HG03460 (cell line): Measurements from ENCODE around the gene CDRT15.
"Not testable (repeated sequence)": the region's sequence is repeated elsewhere in the genome, so short reads cannot be mapped to it uniquely, and the experiment has no call there.

Experiments
- ATAC-seq: cut with Tn5 transposase; IDR thresholded peaks from one replicate; pipeline ENCODE4 v1.9.1; 2021; ENCODE audit not compliant: unreplicated experiment

CDRT15 gene

DNA sequence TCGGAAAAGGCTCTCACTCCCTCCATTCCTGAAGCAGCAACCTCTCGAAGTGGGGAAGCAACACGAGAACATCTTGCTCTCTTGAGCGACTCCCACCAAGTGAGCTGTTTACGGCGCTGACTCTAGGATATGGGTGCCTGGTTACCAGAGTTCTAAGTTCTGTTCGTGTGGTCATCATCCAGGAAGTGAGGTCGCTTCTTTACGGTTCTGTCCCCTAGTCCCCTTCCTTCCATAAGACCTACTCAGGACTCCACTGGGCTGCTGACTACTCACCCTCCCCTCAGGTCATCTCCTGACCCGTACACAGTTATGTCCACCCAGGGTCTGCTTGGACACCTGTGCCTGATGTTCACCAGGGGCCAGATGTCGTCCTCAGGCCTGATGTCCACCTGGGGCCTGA lies at the start of gene CDRT15:
CDRT15 (minus strand) TSS at position 101 of the 400 bp plus-strand sequence; CDS start at position 72, 29 bp downstream.
- not testable (repeated sequence) for ATAC-seq

DNA sequence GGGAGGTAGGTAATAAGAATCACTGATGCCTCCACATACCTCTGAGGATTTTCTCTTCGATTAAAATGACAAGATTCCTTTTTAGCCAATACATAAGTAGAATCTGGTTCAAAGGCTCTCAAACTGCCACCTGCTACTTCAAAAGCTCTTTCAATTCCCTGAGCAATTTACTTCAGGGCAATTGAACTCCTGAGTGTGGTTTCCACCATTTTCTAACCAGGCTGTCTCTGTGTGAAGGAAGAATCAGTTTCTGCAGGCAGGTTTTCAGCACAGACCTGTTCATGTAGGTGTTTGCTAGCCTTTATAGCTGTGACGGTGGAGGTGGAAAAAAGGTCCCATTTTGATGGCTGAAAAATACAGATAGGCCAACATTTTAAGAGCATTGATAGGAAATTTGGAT lies 46.1 kb upstream of the CDRT15 start:
- no peak for ATAC-seq

DNA sequence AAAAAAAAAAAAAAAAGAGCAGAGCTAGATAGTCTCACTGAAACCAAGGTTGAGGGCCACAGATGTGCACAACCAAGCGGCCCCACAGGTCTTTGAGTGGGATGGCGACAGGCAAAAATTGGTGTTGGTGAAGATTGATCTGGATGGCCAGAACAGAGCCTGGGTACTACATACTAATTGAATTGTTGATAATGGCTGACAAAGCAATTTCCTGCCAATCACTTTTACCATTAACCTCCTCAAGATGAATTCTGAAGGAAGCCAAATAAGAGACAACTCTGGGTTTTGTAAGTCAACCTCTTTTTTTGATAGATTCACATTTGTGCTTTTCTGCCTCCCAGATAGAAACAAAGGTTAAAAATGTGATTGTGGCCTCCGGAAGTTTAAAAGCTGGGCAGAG lies 44.9 kb upstream of the CDRT15 start:
- ATAC-seq: no peak

DNA sequence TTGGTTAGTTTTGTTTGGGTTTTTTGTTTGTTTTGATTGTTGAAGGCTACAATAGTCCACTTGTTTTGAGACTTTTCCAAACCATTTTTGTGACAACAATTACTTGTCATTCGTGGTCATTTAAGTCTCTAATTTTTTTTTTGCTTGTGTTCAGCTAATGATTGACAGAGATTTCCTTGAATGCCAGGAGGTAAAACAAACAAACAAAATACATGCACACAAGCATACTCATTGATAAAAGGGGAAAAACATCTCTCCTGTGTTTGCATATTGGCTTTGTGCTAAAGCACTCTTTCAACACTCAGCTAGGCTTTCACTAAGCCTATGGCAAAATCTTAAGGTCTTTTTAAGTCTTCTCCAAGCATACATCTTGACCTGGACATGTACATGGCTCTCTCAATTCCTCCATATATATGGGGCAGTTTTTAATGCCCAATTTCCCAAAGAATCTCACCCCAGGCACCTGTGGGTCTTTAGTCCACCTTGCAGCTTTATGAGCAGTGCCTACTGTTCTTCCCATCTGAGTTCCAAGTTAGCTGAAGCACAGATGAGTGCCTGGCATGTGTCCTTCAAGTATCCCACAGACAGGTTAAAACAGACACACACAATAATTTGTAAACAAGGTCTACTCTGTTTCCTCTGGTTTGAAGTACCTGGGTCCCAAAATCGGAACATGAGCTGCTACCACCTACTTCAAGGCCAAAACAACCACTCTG lies 40.0 kb upstream of the CDRT15 start:
- no peak for ATAC-seq

DNA sequence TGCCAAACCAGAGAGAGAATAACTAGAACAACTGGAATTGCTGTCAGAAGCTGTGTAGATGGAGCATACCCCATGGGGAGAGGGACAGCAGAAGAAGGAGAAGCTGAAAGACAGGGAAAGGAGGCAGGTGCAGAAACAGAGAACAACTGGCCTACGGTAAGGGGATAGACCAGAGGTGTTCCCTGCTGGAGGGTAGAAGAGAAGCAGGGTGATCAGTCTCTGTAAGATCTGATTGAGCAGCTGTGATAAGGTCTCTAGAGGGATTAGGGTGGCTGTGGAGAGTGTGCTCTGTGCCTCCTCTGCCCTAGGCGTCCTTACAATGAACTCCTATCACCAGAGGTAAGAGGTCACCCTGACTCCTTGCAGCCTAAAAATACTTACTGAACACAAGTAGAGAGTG lies 33.8 kb upstream of the CDRT15 start:
- ATAC-seq: no peak

DNA sequence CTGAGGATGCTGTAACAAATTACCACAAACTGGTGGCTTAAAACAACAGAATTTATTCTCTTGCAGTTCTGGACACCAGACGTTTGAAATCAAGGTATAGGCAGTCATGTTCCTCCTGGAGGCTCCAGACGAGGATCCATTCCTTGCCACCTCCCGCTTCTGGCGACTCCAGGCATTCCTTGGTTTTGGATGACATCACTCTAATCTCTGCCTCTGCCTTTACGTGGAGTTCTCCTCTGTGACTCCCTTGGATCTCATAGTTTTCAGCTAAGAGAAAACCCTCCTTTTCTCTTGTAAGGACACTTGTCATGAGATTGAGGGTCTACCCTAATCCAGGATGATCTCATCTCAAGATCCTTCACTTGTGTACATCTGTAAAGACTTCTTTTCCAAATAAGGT lies 32.8 kb upstream of the CDRT15 start:
- ATAC-seq: no peak

DNA sequence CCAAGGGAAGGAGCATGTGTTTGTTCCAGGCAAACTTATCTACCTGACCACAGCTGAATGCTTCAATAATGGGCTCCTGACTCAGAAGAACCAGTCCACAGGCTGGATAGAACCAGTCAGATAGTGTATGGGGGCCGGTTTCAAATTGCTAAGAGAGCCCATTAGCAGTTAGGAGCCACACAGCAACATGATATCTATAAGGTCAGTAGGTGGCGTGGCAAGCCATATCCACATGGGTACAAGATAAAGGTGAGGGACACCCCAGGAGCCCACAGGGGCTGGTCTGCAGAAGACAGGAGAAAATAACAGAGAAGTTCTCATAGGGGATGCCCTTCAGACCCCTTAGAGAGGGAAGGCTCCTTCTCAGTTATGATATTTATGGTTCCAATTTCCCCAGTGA lies 31.6 kb upstream of the CDRT15 start:
- ATAC-seq: no peak

DNA sequence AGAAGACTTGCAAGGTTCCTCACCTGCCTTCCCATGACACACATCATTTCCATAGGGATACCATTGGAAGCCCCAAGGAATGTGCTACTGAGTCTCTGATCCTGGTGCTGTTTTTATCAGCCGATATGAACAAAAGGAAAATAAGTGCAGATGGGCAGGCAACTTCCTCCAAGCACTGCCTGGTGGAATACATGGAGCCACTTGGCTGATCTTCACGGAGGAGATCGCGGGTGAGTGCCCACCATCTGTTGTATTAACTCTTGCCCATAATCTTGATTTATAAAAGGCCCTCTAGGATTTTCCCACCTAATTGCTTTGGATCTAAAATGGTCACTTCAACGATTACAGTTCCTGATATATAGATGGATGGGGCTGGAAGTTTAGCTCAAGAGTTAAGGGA lies 24.7 kb upstream of the CDRT15 start:
- no peak for ATAC-seq

DNA sequence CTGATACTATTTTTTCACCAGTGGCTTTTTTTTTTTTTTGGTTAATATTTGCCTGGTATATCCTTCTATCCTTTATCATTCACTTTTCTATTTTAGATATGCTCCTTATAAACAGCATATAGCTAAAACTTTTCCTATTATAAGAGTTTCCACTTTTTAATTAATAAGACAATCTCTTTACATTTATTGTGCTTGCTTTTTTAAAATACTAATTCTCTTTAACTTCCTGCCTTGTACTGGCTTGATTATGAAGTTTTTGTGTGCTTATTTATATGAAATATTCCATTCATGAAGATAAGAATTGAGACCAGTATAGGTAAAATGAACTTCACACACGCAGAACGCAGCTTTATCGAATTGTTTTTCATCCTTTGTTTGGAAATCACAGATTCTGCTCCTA lies 9.0 kb upstream of the CDRT15 start:
- ATAC-seq: no peak

DNA sequence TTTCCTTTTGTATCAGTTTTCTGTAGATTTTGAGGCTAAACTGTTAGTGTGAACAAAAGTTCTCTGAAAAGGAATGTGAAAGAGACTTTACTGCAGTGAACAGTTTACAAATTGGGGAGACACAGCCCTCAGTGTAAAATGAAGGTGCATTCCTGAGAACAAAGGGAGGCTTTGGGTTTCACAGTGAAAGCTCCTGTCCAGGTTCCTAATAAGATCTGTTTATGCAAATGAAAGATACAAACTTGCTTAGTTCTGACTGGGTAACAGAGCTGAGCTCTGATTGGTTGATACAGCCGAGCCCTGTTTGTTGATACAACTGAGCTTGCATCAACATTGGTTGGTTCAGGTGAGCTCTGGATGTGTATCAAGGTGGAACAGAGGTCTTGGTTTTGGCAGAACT lies 8.3 kb upstream of the CDRT15 start:
- ATAC-seq: no peak

DNA sequence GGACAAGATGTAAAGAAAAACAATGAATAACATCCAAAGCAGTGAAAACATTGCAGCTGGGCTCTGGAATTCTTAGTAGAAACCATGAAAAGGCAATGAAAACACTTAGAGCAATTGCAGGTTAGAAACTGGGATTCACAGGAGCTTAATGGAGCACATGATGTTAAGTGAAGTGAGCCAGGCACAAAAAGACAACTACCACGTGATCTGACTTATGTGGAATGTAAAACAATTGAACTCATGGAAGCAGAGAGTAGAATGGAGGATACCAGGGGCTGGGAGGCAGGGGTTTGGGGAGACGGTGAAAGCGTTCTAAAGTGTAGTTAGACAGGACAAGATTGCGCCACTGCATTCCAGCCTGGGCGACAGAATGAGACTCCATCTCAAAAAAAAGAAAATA lies 2.6 kb upstream of the CDRT15 start:
- not testable (repeated sequence) for ATAC-seq

DNA sequence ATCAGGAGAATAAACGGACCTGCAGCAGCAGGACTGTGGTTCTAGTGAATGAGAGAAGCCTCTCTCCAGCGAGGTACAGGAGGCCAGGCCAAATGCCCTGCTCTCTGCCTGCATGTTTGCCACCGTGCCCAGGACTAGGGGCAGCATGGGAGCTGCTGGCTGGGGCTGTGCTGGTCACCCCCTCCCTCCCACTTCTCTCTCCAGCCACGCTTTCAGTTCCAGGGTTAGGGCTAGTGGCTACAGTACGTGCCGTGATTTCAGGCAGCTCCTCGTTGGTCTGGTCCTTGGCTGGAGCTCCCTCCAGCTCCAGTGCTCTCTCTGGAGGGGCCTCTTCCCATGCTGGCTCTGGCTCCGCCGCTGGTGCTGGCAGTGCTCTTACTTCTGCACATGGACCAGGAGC lies 630 bp downstream of the CDRT15 start:
- not testable (repeated sequence) for ATAC-seq

DNA sequence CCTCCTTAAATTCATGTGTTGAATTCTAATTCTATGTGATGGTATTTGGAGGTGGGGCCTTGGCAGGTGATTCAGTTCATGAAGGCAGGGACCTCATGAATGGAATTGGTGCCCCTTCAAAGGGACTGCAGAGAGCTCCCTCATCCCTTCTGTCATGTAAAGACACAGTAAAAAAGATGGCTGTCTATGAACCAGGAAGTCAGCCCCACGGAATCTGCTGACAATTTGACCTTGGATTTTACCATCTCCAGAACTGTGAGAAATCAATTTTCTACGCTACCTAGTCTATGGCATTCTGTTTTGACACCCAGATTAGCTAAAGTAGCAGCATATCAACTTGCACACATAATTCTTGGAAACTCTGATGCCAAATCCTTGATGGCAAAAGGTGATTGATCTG lies 1.6 kb downstream of the CDRT15 start:
- not testable (repeated sequence) for ATAC-seq

DNA sequence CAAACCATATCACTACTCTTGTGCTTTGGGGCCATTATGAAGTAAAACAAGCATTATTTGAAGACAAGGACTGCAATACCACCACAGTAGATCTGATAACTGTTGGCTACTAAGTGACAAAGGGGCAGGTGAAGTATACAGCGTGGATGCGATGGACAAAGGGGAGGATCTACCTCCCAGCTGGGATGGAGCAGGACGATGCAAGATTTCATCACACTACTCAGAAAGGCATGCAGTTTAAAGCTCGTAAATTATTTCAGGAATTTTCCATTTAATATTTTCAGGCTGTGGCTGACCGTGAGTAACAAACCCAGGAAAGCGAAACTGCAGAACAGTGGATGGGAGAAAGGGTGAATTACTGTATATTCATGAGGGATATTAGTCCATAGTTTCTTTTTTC lies 5.5 kb downstream of the CDRT15 start:
- ATAC-seq: not testable (repeated sequence)

DNA sequence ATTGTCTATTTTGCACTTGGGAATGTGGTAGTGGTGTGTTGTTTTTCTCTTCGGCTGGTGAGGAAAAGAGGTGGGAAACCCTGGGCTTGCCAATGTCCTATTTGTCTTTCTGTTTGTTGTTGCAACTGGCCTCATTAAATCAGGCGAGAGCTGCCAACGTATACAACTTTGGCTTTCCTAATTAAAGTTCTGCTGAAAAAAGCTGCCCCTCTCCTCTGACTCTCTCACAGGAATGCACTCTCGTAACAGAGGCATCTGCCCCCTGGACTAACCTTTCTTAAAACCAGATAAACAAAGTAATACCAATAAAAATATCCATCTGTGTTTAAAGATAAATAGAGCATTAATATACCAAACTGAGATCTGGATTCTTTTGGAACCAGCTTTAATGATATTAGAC lies 7.8 kb downstream of the CDRT15 start:
- ATAC-seq: no peak

DNA sequence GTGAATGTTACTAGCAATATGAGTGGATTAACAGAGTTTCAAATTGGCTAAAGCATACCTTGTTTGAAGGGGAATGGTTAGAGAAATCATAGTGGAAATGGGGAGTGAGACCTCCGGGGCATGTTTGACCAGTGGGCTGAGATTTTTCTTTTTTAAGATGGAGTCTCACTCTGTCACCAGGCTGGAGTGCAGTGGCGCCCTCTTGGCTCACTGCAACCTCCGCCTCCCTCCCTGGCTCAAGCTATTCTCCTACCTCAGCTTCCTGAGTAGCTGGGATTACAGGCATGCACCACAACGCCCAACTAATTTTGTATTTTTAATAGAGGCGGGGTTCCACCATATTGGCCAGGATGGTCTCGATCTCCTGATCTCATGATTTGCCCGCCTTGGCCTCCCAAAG lies 9.6 kb downstream of the CDRT15 start:
- ATAC-seq: no peak

DNA sequence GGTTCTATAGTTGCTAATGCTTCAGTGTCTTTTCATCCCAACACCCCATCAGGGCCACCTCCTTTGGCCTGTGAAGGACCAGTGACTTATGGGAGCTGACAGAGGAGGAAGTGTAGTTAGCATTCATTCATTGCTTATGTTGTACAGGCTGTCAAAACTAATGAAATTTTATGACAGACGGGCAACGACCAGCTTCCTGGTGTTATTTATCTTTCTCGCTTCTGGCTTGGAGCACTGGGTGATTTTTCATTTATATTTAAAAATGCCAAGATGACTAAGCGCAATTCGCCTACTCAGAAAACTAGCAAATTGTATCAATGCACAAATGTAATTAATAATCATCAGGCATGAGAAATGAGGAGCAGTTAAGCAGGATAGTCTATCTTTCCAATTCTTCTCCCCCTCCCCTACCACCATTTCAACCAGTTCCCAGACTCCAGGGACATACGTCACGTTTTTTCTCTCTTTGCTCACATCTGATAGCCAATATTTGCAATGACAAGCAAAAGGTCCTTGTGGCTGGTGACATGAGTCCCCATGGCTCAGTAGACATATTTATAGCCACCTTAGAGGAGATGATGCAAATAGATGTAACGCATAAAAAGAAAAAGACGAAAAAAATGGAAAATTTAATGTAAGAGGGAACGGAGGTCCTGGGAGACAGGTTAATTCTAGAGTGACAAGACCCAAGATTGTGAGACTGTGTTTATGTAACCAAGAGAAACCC lies 11.2 kb downstream of the CDRT15 start:
- ATAC-seq: no peak

DNA sequence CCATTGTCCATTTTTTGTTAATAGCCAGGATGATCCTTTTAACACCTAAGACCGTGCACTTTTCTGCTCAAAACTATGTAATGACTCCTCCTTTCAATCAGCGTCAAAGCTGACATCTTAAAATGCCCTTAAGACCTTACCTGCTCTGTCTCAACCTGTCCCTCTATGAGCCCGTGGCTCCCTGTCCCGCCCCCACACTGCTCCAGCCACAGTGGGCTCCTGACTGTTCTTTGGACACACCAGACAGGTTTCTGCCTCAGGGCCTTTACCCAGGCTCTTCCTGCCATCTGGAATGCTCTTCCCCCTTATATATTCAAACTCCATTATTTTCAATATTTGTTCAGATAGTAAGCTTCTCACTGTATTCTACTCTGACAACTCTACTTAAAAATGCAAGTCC lies 14.1 kb downstream of the CDRT15 start:
- no peak for ATAC-seq

DNA sequence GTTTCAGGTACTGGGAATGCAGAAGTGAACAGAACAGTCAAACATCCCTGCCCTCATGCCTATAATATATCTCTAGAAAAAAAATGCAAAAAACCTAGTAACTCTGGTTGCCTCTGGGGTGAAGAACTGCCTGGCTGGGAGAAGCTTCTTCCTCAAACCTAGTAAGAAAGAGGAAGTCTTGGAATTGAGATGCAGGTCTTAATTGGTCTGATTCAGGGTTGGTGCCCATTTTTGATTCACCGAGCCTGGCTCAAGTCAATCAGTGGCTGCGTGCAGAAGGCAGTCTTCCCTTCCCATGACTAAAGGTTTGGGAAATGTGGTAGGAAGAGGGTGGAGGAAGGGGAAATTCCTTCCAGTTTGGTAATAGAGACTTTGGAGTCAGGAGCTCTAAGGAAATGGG lies 22.4 kb downstream of the CDRT15 start:
- ATAC-seq: no peak

DNA sequence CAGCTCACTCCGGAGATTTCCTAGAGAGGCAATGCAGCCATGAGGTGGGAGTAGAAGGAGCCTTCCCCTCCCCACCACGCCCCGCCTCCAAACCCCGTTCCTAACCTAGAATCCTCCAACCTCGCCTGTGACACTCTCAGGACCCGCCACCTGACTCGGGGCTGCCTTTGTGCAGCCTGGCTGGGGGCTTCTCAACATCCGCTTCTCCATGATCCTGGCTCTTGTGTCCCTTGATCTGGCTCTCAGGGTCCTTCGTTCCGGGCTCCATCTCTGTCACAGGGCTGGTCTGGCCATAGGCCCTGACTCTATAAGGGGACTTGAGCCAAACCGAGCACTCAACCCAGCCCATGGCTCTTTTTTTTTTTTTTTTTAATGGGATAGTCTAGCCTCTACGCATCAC lies 24.3 kb downstream of the CDRT15 start:
- ATAC-seq: no peak

DNA sequence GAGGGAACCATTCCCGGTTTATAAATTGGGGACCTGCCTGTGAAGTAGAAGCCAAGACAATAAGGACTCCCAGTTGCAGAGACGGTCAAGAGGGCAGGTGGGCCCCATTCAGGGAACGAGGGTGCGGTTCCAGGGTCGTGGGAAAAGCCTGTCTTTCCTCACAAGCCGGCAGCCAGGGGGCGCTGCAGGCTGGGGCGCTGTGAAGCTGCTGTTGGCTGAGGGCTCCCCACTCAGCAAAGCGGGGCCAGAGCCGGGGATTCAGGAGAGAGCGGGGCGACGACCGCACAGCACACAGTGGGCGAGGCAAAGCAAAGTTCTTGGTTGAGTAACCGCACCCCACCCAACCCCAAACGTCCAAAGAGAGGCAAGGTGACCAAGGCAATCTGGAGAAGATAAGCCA lies 24.9 kb downstream of the CDRT15 start:
- ATAC-seq: no peak

DNA sequence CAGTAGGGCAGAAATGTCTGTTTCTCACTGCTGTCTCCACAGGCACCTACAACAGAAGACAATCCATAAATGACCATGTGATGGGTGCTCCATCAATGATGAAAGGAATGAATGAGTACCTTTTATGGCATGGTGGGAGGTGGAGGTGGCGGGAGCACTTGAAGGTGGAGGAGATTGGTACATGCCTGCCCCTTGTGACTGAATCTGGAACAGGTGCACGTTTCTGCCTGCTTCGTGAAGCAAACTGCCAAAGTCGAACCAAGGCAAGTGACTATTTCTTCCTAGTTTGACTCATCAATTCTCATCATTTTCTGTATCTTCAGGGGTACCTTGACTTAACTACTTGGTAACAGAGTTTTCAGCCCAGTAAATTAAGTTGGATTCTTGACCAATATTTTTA lies 25.4 kb downstream of the CDRT15 start:
- no peak for ATAC-seq

DNA sequence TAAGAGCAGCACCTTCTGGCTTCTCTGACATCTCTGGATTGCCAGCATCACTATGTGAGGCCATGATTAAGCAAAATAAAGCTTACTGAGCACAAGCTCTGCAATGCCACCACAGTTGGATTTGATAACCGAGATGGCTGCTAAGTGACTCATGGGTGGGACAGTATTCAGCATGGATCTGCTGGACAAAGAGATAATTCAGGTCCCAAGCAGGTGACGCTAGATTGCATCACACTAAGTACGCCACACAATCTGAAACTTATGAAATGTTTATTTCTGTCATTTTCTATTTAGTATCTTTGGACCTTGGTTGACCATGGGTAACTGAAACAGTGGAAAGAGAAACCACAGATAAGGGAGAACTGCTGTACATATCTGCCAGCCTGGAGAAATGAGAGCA lies 27.4 kb downstream of the CDRT15 start:
- no peak for ATAC-seq
